Suprapubic skin (tissue), 4 donors: ENCODE data around the gene ERMAP. TPM values are rescaled to one million over a fixed set of nuclear protein-coding genes. Genes with fewer than 3 reads are reported as not detected.

Experiments
- DNase-seq, 2 donors: peaks; one replicate each; pipeline ENCODE4 v3.0.0-alpha.2; 2019; ENCODE audit warnings: low spot score in 2 of 2
- H3K27ac ChIP-seq: fragments of 200-600 bp; sonication (generic); one replicate; pipeline ENCODE4 v1.5.1; 2019
- H3K27me3 ChIP-seq: fragments of 200-600 bp; sonication (generic); one replicate; pipeline ENCODE4 v1.5.1; 2019
- H3K36me3 ChIP-seq: fragments of 200-600 bp; sonication (generic); one replicate; pipeline ENCODE4 v1.5.1; 2019
- H3K4me1 ChIP-seq: fragments of 200-600 bp; sonication (generic); one replicate; pipeline ENCODE4 v1.5.1; 2019
- H3K4me3 ChIP-seq: fragments of 200-600 bp; sonication (generic); one replicate; pipeline ENCODE4 v1.5.1; 2019; ENCODE audit warnings: mild to moderate bottlenecking
- H3K9me3 ChIP-seq: fragments of 200-600 bp; sonication (generic); one replicate; pipeline ENCODE4 v1.5.1; 2019
- EP300 ChIP-seq: sonication (generic); formaldehyde crosslinking; IDR thresholded peaks from one replicate; pipeline ENCODE4 v1.6.1; 2017; ENCODE audit warnings: antibody characterized with exemption
- POLR2A ChIP-seq, 2 donors: fragments of 450-650 bp; IDR thresholded peaks; one replicate each; pipeline ENCODE4 v1.6.1; 2017; ENCODE audit warnings: antibody characterized with exemption in 2 of 2, mild to moderate bottlenecking in 2 of 2, moderate library complexity in 2 of 2
- POLR2AphosphoS5 ChIP-seq, 3 donors: sonication (generic); formaldehyde crosslinking; IDR thresholded peaks; one replicate each; pipeline ENCODE4 v1.6.1; 2017; ENCODE audit warnings: antibody characterized with exemption in 3 of 3
- WGBS: methylation state at CpG from one replicate; pipeline ENCODE4 v1.1.5; 2018; 5-methylcytosine and 5-hydroxymethylcytosine counted together
- total RNA-seq, 4 donors: library from RNA; depleted of rRNA; stranded (reverse); fragments of >200 nt; gene quantifications; one replicate each; pipeline ENCODE4 v1.1.0, GENCODE V29; 2016
- TF ChIP-seq, protein P1 (sequence below), 2 donors: fragments of 200-600 bp in 1 of 2; fragments of 450-650 bp in 1 of 2; sonication (generic) in 1 of 2; IDR thresholded peaks; one replicate each; pipeline ENCODE4 v1.5.1; 2016 to 2019; ENCODE audit warnings: antibody characterized with exemption in 2 of 2, mild to moderate bottlenecking in 1 of 2, moderate library complexity in 1 of 2

ERMAP gene
- total RNA-seq, 4 donors from 2014 or later: 8.9 to 26.2 (median 14.1) TPM

DNA sequence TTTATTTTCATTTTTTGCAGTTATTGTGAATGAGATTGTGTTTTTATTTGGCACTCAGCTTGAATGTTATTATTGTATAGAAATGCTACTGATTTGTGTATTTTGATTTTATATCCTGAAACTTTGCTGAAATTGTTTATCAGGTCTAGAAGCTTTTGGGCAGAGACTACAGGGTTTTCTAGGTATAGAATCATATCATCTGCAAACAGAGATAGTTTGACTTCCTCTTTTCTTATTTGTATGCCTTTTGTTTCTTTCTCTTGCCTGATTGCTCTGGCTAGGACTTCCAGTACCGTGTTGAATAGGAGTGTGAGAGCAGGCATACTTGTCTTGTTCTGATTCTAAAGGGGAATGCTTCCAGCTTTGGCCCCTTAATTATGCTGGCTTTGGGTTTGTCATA is 56.7 kb downstream of the ERMAP start:
- TF ChIP-seq POLR2A (IDR thresholded peaks at IDR 0.05): no peak
- no peak for TF ChIP-seq EP300
- TF ChIP-seq POLR2AphosphoS5 (IDR thresholded peaks at IDR 0.05): no peak
- TF ChIP-seq, protein P1, sequence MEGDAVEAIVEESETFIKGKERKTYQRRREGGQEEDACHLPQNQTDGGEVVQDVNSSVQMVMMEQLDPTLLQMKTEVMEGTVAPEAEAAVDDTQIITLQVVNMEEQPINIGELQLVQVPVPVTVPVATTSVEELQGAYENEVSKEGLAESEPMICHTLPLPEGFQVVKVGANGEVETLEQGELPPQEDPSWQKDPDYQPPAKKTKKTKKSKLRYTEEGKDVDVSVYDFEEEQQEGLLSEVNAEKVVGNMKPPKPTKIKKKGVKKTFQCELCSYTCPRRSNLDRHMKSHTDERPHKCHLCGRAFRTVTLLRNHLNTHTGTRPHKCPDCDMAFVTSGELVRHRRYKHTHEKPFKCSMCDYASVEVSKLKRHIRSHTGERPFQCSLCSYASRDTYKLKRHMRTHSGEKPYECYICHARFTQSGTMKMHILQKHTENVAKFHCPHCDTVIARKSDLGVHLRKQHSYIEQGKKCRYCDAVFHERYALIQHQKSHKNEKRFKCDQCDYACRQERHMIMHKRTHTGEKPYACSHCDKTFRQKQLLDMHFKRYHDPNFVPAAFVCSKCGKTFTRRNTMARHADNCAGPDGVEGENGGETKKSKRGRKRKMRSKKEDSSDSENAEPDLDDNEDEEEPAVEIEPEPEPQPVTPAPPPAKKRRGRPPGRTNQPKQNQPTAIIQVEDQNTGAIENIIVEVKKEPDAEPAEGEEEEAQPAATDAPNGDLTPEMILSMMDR (IDR thresholded peaks at IDR 0.05): no peak
- no peak overlapping the region for H3K4me3 ChIP-seq
- 70% methylated on average over 1 of the region's 1 CpG for WGBS
- H3K27me3 ChIP-seq: peaks cover 3% of the 10 kb centered on the region
- no peaks in the 10 kb centered on the region for H3K4me1 ChIP-seq
- no peaks in the 10 kb centered on the region for H3K36me3 ChIP-seq
- H3K9me3 ChIP-seq: peaks cover 3% of the 10 kb centered on the region
- DNase-seq: no peak
- no peak overlapping the region for H3K27ac ChIP-seq

- Histone ChIP-seq H3K9me3 (peaks cover 3% of the 10 kb centered on the region), H3K4me1 (no peaks in the 10 kb centered on the region), H3K4me3 (no peak overlapping the region)
Observed at GRCh38 chr1:42876009-42876408, 59.1 kb downstream of the ERMAP start.

GRCh38 chr1:42877380-42877779 is 60.5 kb downstream of the ERMAP start:
- no peak for DNase-seq
- WGBS: 65% methylated on average over 2 of the region's 2 CpGs
- TF ChIP-seq POLR2AphosphoS5 (IDR thresholded peaks at IDR 0.05) (no peak), EP300 (no peak), POLR2A (IDR thresholded peaks at IDR 0.05) (no peak)
- TF ChIP-seq, protein P1 (IDR thresholded peaks at IDR 0.05): no peak
- H3K27ac ChIP-seq: no peak overlapping the region
- H3K4me1 ChIP-seq: no peaks in the 10 kb centered on the region
- peaks cover 3% of the 10 kb centered on the region for H3K9me3 ChIP-seq
- no peaks in the 10 kb centered on the region for H3K36me3 ChIP-seq
- peaks cover 7% of the 10 kb centered on the region for H3K27me3 ChIP-seq
- no peak overlapping the region for H3K4me3 ChIP-seq

More at GRCh38 chr1:42876009-42876408, 59.1 kb downstream of the ERMAP start:
- no peaks in the 10 kb centered on the region for H3K36me3 ChIP-seq
- DNase-seq: no peak
- H3K27me3 ChIP-seq: peaks cover 7% of the 10 kb centered on the region
- TF ChIP-seq POLR2A (IDR thresholded peaks at IDR 0.05): no peak
- TF ChIP-seq EP300: no peak
- TF ChIP-seq POLR2AphosphoS5 (IDR thresholded peaks at IDR 0.05): no peak
- TF ChIP-seq, protein P1 (IDR thresholded peaks at IDR 0.05): no peak
- no peak overlapping the region for H3K27ac ChIP-seq

- Histone ChIP-seq H3K9me3 (no peaks in the 10 kb centered on the region), H3K27ac (no peak overlapping the region), H3K36me3 (no peaks in the 10 kb centered on the region), H3K4me1 (no peaks in the 10 kb centered on the region), H3K4me3 (no peak overlapping the region), H3K27me3 (peaks cover 7% of the 10 kb centered on the region)
- WGBS: 40% methylated on average over 3 of the region's 4 CpGs
- no peak for DNase-seq
- TF ChIP-seq POLR2AphosphoS5 (IDR thresholded peaks at IDR 0.05) (no peak), EP300 (no peak), POLR2A (IDR thresholded peaks at IDR 0.05) (no peak)
- TF ChIP-seq, protein P1 (IDR thresholded peaks at IDR 0.05): no peak
Observed at GRCh38 chr1:42880384-42880783, 63.5 kb downstream of the ERMAP start.

DNA sequence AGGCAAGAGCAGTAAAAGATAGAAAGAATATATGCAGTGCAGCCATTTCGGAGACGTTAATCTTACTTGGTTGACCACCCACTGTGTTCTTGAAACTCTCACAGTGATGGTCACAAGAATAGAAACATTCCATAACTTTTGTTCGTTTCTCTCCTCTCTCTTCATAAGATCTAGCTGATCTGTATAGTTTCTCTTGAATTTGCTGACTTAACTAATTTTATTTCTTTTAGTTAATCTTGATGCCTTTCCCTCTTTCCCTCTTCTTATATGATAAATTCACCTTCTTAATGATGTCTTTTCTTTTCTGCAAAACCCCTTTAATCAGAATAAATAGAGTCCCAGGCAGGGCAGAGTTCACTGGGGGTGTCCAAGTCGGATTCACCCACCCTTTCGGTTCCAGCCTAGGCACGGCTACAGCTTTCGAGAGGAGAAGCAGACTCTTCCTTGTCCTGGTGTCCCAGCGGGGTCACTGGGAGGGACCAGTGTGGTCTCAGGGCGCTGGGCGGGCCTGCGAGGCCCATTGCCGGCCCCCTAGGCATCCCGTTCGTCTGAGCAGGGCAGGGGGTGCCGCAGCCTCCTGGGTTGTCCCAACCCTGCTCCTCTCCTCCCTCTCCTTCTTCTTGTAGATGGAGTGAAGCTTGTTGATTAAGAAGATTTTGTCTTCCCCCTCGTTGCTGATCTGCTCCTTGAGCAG is 69.3 kb downstream of the ERMAP start:
- Histone ChIP-seq H3K36me3 (no peaks in the 10 kb centered on the region), H3K27me3 (no peaks in the 10 kb centered on the region), H3K4me1 (no peaks in the 10 kb centered on the region), H3K27ac (no peak overlapping the region), H3K4me3 (no peak overlapping the region), H3K9me3 (no peaks in the 10 kb centered on the region)
- DNase-seq: no peak
- 90% methylated on average over 16 of the region's 16 CpGs for WGBS
- TF ChIP-seq POLR2AphosphoS5 (IDR thresholded peaks at IDR 0.05): no peak
- TF ChIP-seq, protein P1 (IDR thresholded peaks at IDR 0.05): no peak
- TF ChIP-seq POLR2A (IDR thresholded peaks at IDR 0.05): no peak
- no peak for TF ChIP-seq EP300
